Suprapubic skin (tissue), 4 donors: ENCODE results near the gene CLDN6. TPM values are rescaled to one million over a fixed set of nuclear protein-coding genes. Genes with fewer than 3 reads are reported as not detected.
A peak's percentile ranks its signal among the peaks of the same experiment; 100 is the strongest.

Experiments used
- DNase-seq, 2 donors: peaks; one replicate each; pipeline ENCODE4 v3.0.0-alpha.2; 2019; ENCODE audit warnings: low spot score in 2 of 2
- H3K27ac ChIP-seq: fragments of 200-600 bp; sonication (generic); one replicate; pipeline ENCODE4 v1.5.1; 2019
- H3K27me3 ChIP-seq: fragments of 200-600 bp; sonication (generic); one replicate; pipeline ENCODE4 v1.5.1; 2019
- H3K36me3 ChIP-seq: fragments of 200-600 bp; sonication (generic); one replicate; pipeline ENCODE4 v1.5.1; 2019
- H3K4me1 ChIP-seq: fragments of 200-600 bp; sonication (generic); one replicate; pipeline ENCODE4 v1.5.1; 2019
- H3K4me3 ChIP-seq: fragments of 200-600 bp; sonication (generic); one replicate; pipeline ENCODE4 v1.5.1; 2019; ENCODE audit warnings: mild to moderate bottlenecking
- H3K9me3 ChIP-seq: fragments of 200-600 bp; sonication (generic); one replicate; pipeline ENCODE4 v1.5.1; 2019
- EP300 ChIP-seq: sonication (generic); formaldehyde crosslinking; IDR thresholded peaks from one replicate; pipeline ENCODE4 v1.6.1; 2017; ENCODE audit warnings: antibody characterized with exemption
- POLR2A ChIP-seq, 2 donors: fragments of 450-650 bp; IDR thresholded peaks; one replicate each; pipeline ENCODE4 v1.6.1; 2017; ENCODE audit warnings: antibody characterized with exemption in 2 of 2, mild to moderate bottlenecking in 2 of 2, moderate library complexity in 2 of 2
- POLR2AphosphoS5 ChIP-seq, 3 donors: sonication (generic); formaldehyde crosslinking; IDR thresholded peaks; one replicate each; pipeline ENCODE4 v1.6.1; 2017; ENCODE audit warnings: antibody characterized with exemption in 3 of 3
- WGBS: methylation state at CpG from one replicate; pipeline ENCODE4 v1.1.5; 2018; 5-methylcytosine and 5-hydroxymethylcytosine counted together
- total RNA-seq, 4 donors: library from RNA; depleted of rRNA; stranded (reverse); fragments of >200 nt; gene quantifications; one replicate each; pipeline ENCODE4 v1.1.0, GENCODE V29; 2016
- TF ChIP-seq, protein P1 (sequence below), 2 donors: fragments of 200-600 bp in 1 of 2; fragments of 450-650 bp in 1 of 2; sonication (generic) in 1 of 2; IDR thresholded peaks; one replicate each; pipeline ENCODE4 v1.5.1; 2016 to 2019; ENCODE audit warnings: antibody characterized with exemption in 2 of 2, mild to moderate bottlenecking in 1 of 2, moderate library complexity in 1 of 2

The CLDN6 gene
- total RNA-seq, 4 donors from 2014 or later, result not detected

DNA sequence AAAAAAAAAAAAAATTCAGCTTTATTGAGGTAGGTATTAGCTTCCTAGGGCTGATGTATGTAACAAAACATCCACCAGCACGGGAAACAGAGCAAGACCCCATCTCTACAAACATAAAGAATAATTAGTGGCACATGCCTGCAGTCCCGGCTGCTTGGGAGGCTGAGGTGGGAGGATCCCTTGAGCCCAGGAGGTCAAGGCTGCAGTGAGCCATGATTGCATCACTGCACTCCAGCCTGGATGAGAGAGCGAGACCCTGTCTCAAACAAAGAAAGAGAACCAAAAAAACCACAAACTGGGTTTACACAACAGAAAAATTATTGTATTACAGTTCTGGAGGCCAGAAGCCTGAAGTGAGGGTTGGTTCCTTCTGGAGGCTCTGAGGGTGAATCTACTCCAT lies 24.4 kb upstream of the CLDN6 start:
- Histone ChIP-seq H3K27ac (no peak overlapping the region), H3K4me1 (peaks cover 33% of the 10 kb centered on the region), H3K36me3 (no peaks in the 10 kb centered on the region), H3K4me3 (no peak overlapping the region), H3K9me3 (no peaks in the 10 kb centered on the region), H3K27me3 (peaks cover 89% of the 10 kb centered on the region)
- DNase-seq, result no peak
- 93% methylated on average over 3 of the region's 3 CpGs for WGBS
- TF ChIP-seq, protein P1, sequence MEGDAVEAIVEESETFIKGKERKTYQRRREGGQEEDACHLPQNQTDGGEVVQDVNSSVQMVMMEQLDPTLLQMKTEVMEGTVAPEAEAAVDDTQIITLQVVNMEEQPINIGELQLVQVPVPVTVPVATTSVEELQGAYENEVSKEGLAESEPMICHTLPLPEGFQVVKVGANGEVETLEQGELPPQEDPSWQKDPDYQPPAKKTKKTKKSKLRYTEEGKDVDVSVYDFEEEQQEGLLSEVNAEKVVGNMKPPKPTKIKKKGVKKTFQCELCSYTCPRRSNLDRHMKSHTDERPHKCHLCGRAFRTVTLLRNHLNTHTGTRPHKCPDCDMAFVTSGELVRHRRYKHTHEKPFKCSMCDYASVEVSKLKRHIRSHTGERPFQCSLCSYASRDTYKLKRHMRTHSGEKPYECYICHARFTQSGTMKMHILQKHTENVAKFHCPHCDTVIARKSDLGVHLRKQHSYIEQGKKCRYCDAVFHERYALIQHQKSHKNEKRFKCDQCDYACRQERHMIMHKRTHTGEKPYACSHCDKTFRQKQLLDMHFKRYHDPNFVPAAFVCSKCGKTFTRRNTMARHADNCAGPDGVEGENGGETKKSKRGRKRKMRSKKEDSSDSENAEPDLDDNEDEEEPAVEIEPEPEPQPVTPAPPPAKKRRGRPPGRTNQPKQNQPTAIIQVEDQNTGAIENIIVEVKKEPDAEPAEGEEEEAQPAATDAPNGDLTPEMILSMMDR (IDR thresholded peaks at IDR 0.05), result no peak
- no peak for TF ChIP-seq POLR2AphosphoS5 (IDR thresholded peaks at IDR 0.05)
- TF ChIP-seq EP300, result no peak
- TF ChIP-seq POLR2A (IDR thresholded peaks at IDR 0.05), result no peak

DNA sequence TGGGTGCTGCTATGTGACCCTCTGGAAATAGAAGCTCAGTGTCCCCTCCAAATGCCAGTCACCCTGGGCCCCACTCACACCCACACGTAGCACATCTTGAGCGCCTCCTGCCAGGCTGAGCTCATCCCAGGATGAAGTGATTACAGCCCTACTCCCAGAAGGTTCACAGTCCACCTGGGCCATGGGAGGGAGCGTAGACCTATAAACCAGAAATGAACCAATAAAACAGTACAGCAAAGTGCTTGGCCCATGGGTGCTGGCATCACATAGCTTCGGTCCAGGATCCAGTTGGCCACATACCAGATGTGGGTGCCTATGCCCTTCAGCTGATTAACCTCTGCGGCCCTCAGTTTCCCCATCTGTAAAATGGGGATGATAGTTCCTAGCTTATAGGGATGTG lies 20.9 kb upstream of the CLDN6 start:
- Histone ChIP-seq H3K4me3 (no peak overlapping the region), H3K27ac (no peak overlapping the region), H3K4me1 (peaks cover 30% of the 10 kb centered on the region), H3K36me3 (no peaks in the 10 kb centered on the region), H3K9me3 (no peaks in the 10 kb centered on the region), H3K27me3 (peaks cover 85% of the 10 kb centered on the region)
- no peak for DNase-seq
- TF ChIP-seq EP300 (no peak), POLR2AphosphoS5 (IDR thresholded peaks at IDR 0.05) (no peak), POLR2A (IDR thresholded peaks at IDR 0.05) (no peak)
- TF ChIP-seq, protein P1 (IDR thresholded peaks at IDR 0.05), result no peak
- 85% methylated on average over 4 of the region's 5 CpGs for WGBS

DNA sequence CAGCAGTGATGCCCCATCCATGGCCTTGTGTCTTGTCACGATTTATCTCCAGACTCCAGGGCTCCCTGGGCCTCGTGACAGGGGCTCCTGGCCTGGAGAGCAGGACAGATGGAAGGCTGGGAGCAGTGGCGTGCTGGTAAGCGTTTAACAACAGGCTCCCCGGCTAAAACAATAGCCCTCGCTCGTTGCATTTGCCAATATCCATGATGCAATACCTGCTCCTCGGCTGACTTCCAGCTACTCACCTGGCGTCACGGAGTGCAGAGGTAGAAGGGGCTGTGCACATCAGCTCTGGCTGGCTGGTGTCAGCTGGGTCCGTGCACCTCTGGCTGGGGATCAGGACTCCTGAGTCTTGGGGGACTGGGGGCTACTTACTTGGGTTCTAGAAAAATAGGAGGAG lies 20.3 kb upstream of the CLDN6 start:
- Histone ChIP-seq H3K4me3 (no peak overlapping the region), H3K9me3 (no peaks in the 10 kb centered on the region), H3K36me3 (no peaks in the 10 kb centered on the region), H3K27ac (peak overlapping the region; percentile 23), H3K27me3 (peaks cover 85% of the 10 kb centered on the region), H3K4me1 (peaks cover 30% of the 10 kb centered on the region)
- TF ChIP-seq EP300 (no peak), POLR2AphosphoS5 (IDR thresholded peaks at IDR 0.05) (no peak), POLR2A (IDR thresholded peaks at IDR 0.05) (no peak)
- TF ChIP-seq, protein P1 (IDR thresholded peaks at IDR 0.05), result no peak
- no peak for DNase-seq
- 29% methylated on average over 2 of the region's 11 CpGs for WGBS

DNA sequence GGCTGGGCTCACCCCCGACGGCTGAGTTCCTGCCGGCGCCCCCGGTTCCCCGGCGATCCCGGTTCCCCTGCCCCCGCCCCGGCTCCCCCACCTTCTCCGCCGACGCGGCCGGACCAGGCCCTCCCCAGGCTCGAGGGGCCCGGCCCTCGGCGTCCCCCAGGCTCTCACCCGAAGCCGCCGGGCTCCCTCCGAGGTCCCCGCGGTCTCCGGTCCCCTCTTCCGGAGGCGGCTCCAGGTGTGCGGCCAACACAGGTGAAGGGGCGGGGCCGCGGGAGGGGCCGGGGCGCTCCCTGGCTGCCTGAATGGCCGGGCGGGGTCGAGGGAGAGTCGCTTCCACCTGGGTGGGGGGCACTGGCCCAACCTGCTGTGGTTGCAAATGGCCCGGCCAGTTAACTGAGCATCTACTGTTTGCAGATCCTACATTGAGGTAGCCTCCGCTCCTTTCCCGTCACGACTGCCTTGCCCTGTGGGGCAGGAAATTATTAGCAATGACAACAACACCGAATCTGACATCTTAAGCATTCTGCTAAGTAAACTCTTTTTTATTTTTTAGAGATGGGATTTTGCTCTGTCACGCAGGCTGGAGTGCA lies 18.8 kb upstream of the CLDN6 start, which contains the start of gene BICDL2:
Gene BICDL2 (minus strand): TSS at position 219 of the 590 bp plus-strand sequence. CDS start 1,448 bp downstream, outside the sequence.
- Histone ChIP-seq H3K36me3 (no peaks in the 10 kb centered on the region), H3K9me3 (no peaks in the 10 kb centered on the region), H3K27me3 (peaks cover 85% of the 10 kb centered on the region), H3K27ac (peak within 1 kb of the TSS; percentile 77), H3K4me1 (peaks cover 36% of the 10 kb centered on the region), H3K4me3 (peak within 1 kb of the TSS; percentile 49)
- TF ChIP-seq, protein P1 (IDR thresholded peaks at IDR 0.05), result no peak
- no peak for TF ChIP-seq POLR2AphosphoS5 (IDR thresholded peaks at IDR 0.05)
- TF ChIP-seq EP300, result no peak
- no peak for TF ChIP-seq POLR2A (IDR thresholded peaks at IDR 0.05)
- peak in 1 of 2 donors; percentile 71 for DNase-seq
- WGBS, result 30% methylated on average over 6 of the region's 44 CpGs

DNA sequence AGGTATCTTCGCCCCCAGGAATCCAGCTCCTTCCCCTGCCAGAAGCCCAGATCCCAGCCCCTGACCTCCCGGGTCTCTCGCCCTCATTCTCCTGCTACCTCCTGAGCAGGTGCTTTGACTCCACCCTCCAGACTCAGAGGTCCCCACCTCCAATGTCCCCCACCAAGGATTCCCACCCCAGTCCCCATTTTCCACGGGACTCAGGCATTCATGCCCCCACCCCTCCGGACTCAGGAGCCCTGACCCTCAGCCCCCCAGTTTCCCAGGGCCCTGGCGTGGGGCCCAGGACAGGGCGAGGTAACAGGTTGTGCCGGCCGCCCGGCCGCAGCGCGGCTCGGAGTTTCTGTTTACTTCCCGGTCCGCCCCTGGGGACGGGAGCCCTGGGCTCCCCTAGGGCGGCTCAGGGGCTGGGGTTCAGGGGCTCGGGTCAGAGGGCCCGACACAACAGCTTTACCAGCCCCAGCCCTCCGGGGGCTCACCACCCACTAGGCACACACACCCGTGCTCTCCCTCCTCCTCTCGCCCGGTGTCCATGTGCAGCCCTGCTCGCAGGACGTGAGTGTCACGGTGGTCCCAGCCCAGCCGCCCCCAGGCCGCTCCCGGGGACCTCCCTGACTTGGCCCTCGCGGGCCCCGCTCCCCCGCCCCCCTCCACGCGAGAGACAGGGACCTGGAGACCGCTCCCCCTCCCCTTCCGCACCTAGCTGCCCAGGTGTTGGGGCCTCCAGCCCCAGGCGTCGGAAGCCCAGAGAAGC lies 18.2 kb upstream of the CLDN6 start:
- Histone ChIP-seq H3K9me3 (no peaks in the 10 kb centered on the region), H3K4me1 (peaks cover 41% of the 10 kb centered on the region), H3K4me3 (peak overlapping the region; percentile 49), H3K27me3 (peaks cover 82% of the 10 kb centered on the region), H3K36me3 (no peaks in the 10 kb centered on the region), H3K27ac (peak overlapping the region; percentile 77)
- DNase-seq, result no peak
- TF ChIP-seq, protein P1 (IDR thresholded peaks at IDR 0.05), result no peak
- no peak for TF ChIP-seq POLR2A (IDR thresholded peaks at IDR 0.05)
- no peak for TF ChIP-seq POLR2AphosphoS5 (IDR thresholded peaks at IDR 0.05)
- TF ChIP-seq EP300, result no peak
- 4% methylated on average over 17 of the region's 40 CpGs for WGBS
